ENCODE measurements around the gene KIAA1191. TPM values are rescaled to one million over a fixed set of nuclear protein-coding genes. Genes with fewer than 3 reads are reported as not detected.

The KIAA1191 gene
- total and polyA plus RNA-seq, 2 of the 4 experiments (the other 2 are of a cell fraction) = 114 to 124 TPM

- H3K27ac ChIP-seq (ENCODE audit: insufficient read depth, low read length) = no peak overlapping the region
- intact Hi-C loops (cut with micrococcal nuclease) = no loop called here
- no CpG with 5 or more reads among the region's 1 CpG for WGBS, 2 experiments (ENCODE audit: extremely low coverage in 2 of 2, insufficient read length in 1 of 2)
These were observed 19.4 kb downstream of the KIAA1191 start for GRCh38 chr5:176342158-176342483.

More at GRCh38 chr5:176342158-176342483, 19.4 kb downstream of the KIAA1191 start:
- Histone ChIP-seq H3K9me3 (ENCODE audit: control insufficient read depth, insufficient read depth, low read length) (no peaks in the 10 kb centered on the region), H2BK5ac (ENCODE audit: low read depth, low read length, poor library complexity, severe bottlenecking) (no peak overlapping the region), H3K18ac (ENCODE audit: low read depth, low read length) (no peak overlapping the region), H2AFZ (replicated peaks; ENCODE audit: low read length, poor library complexity) (no peak overlapping the region), H2BK120ac (ENCODE audit: low read depth, low read length) (no peak overlapping the region), H4K20me1 (ENCODE audit: insufficient read depth, low read length) (no peaks in the 10 kb centered on the region), H3K4me1 (ENCODE audit: control insufficient read depth, insufficient read depth, low read length) (no peaks in the 10 kb centered on the region), H3K4ac (ENCODE audit: low read depth, low read length) (no peak overlapping the region), H3K4me2 (ENCODE audit: low read depth, low read length) (no peak overlapping the region), H3K56ac (ENCODE audit: extremely low read depth, insufficient read depth, low read length) (no peak overlapping the region), H2AK5ac (ENCODE audit: low read depth, low read length) (no peak overlapping the region), H4K91ac (ENCODE audit: insufficient read depth, low read depth, low read length) (no peak overlapping the region), H3K9ac (ENCODE audit: low read depth, low read length) (no peak overlapping the region), H2AK9ac (replicated peaks; ENCODE audit: low read depth, low read length, poor library complexity) (no peak overlapping the region), H4K8ac (ENCODE audit: low read depth in 2 of 2, low read length in 2 of 2) (no peak overlapping the region), H3K23ac (ENCODE audit: low read depth, low read length) (no peak overlapping the region), H3K14ac (replicated peaks; ENCODE audit: low read depth, low read length) (no peak overlapping the region), H3K4me3 (ENCODE audit: insufficient read depth, low read depth, low read length) (no peak overlapping the region), H2BK15ac (ENCODE audit: low read depth, low read length) (no peak overlapping the region), H3K79me1 (ENCODE audit: low read depth in 1 of 2, low read length in 2 of 2) (no peaks in the 10 kb centered on the region; a peak in 1 of 4 replicates), H3K36me3 (ENCODE audit: control insufficient read depth, insufficient read depth, low read length) (peaks cover 31% of the 10 kb centered on the region), H4K5ac (ENCODE audit: low read depth, low read length) (no peak overlapping the region), H3K27me3 (ENCODE audit: control insufficient read depth, insufficient read depth, low read length) (no peaks in the 10 kb centered on the region), H2BK20ac (ENCODE audit: low read depth, low read length) (no peak overlapping the region), H3K9me1 (ENCODE audit: insufficient read depth, low read length) (no peaks in the 10 kb centered on the region)
- ATAC-seq (ENCODE audit: low read depth) = no peak
- in situ Hi-C loops (cut with MboI; ENCODE audit: low sequenced_read_pairs) = loop anchor here (25.0 kb wide), 1 partner anchor 605 kb away; no protein-coding TSS in a partner anchor
- BruUV-seq (replicated peaks) = no TSS peak
- no peak for DNase-seq
- ChIA-PET CTCF (no interaction called here), POLR2A (ENCODE audit: unreplicated experiment) (no interaction called here)
- TF ChIP-seq RFX5 (IDR thresholded peaks at IDR 0.05; ENCODE audit: low read depth, low read length) (no peak), MAFK (IDR thresholded peaks at IDR 0.05; ENCODE audit: low read depth, low read length) (no peak), CEBPB (IDR thresholded peaks at IDR 0.05; ENCODE audit: low read depth, low read length) (no peak), SMC3 (IDR thresholded peaks at IDR 0.05; ENCODE audit: low read depth, low read length) (no peak), USF2 (IDR thresholded peaks at IDR 0.05; ENCODE audit: low read depth, low read length) (no peak), CHD1 (IDR thresholded peaks at IDR 0.05; ENCODE audit: low read depth, low read length) (no peak), ELK1 (IDR thresholded peaks at IDR 0.05; ENCODE audit: borderline replicate concordance, low read depth, low read length) (no peak), CTCF (conservative IDR thresholded peaks at IDR 0.05; ENCODE audit: low read depth, low read length) (no peak), BHLHE40 (IDR thresholded peaks at IDR 0.05; ENCODE audit: low read depth, low read length) (no peak), FOS (IDR thresholded peaks at IDR 0.05; ENCODE audit: low read depth, low read length) (no peak), MXI1 (IDR thresholded peaks at IDR 0.05; ENCODE audit: borderline replicate concordance, low read depth, low read length) (no peak), NFE2L2 (IDR thresholded peaks at IDR 0.05; ENCODE audit: low read depth, low read length) (no peak), POLR2A (IDR thresholded peaks at IDR 0.05; ENCODE audit: low read depth, low read length) (no peak), RAD21 (IDR thresholded peaks at IDR 0.05; ENCODE audit: low read length) (no peak), MAZ (IDR thresholded peaks at IDR 0.05; ENCODE audit: borderline replicate concordance, low read depth, low read length) (no peak), RCOR1 (IDR thresholded peaks at IDR 0.05; ENCODE audit: insufficient replicate concordance, low read length) (no peak)
- dilution Hi-C loops (cut with HindIII; ENCODE audit: low sequenced_read_pairs, unreplicated experiment) = no loop called here

Data from IMR-90 (cell line).